ENCODE results near the gene NRIP1.

Gene NRIP1

DNA sequence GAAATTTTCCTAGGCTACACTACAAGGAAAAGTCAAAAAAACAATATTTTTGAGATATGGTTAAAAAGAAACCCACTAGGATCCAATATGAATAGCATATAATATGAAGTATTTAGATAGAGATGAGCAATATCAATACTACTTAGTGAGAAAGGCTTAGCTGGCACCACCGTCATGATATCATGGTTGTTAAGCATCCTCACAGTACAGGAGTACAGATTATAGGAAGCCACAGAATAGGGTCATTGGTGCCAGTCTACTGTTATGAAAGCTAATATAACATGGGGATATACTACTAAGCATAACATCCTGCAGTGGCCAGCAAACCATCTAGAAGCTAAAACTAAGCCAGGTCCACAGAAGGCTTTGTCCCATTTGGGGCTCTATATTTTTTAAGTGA, 28.4 kb upstream of the NRIP1 start:
- Histone ChIP-seq H3K9ac (ENCODE audit: low read depth, low read length) (no peak overlapping the region), H3K27me3 (ENCODE audit: control insufficient read depth, insufficient read depth, low read length) (no peaks in the 10 kb centered on the region), H3K4me3 (ENCODE audit: low read depth, low read length) (no peak overlapping the region), H3K4me1 (ENCODE audit: control insufficient read depth, insufficient read depth, low read length) (no peaks in the 10 kb centered on the region), H3K9me3 (ENCODE audit: control insufficient read depth, insufficient read depth, low read length) (no peaks in the 10 kb centered on the region), H3K36me3 (ENCODE audit: control insufficient read depth, insufficient read depth, low read length) (no peaks in the 10 kb centered on the region), H3K27ac (ENCODE audit: low read depth, low read length) (no peak overlapping the region)

GRCh38 chr21:15092745-15093144, 27.9 kb upstream of the NRIP1 start:
- H3K27ac ChIP-seq (ENCODE audit: low read depth, low read length) = no peak overlapping the region
- no peak overlapping the region for H3K4me3 ChIP-seq (ENCODE audit: low read depth, low read length)
- no peak overlapping the region for H3K9ac ChIP-seq (ENCODE audit: low read depth, low read length)
- H3K36me3 ChIP-seq (ENCODE audit: control insufficient read depth, insufficient read depth, low read length) = no peaks in the 10 kb centered on the region
- no peaks in the 10 kb centered on the region for H3K9me3 ChIP-seq (ENCODE audit: control insufficient read depth, insufficient read depth, low read length)
- H3K27me3 ChIP-seq (ENCODE audit: control insufficient read depth, insufficient read depth, low read length) = no peaks in the 10 kb centered on the region
- H3K4me1 ChIP-seq (ENCODE audit: control insufficient read depth, insufficient read depth, low read length) = no peaks in the 10 kb centered on the region

DNA sequence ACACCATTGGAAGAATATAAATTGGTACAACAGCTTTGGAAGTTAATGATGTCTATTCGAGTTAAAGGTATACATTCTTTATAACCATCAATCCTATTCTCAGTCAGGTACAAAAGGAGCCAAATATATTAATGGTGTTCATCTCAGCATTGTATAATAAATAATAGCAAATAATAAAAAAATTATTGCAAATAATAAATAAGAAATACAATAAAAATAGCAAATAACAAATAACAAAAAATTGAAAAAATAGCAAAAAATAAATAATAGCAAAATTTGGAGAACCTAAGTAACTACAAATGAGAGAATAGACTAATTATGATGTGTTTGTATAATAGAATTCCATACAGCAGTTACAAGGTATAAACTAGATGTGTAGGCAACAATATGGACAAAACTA, 25.6 kb upstream of the NRIP1 start:
- no peak overlapping the region for H3K9ac ChIP-seq (ENCODE audit: low read depth, low read length)
- no peaks in the 10 kb centered on the region for H3K36me3 ChIP-seq (ENCODE audit: control insufficient read depth, insufficient read depth, low read length)
- no peaks in the 10 kb centered on the region for H3K9me3 ChIP-seq (ENCODE audit: control insufficient read depth, insufficient read depth, low read length)
- H3K27ac ChIP-seq (ENCODE audit: low read depth, low read length) = no peak overlapping the region
- no peaks in the 10 kb centered on the region for H3K27me3 ChIP-seq (ENCODE audit: control insufficient read depth, insufficient read depth, low read length)
- H3K4me1 ChIP-seq (ENCODE audit: control insufficient read depth, insufficient read depth, low read length) = no peaks in the 10 kb centered on the region
- H3K4me3 ChIP-seq (ENCODE audit: low read depth, low read length) = no peak overlapping the region

- H3K27ac ChIP-seq (ENCODE audit: low read depth, low read length) = no peak overlapping the region
- no peaks in the 10 kb centered on the region for H3K9me3 ChIP-seq (ENCODE audit: control insufficient read depth, insufficient read depth, low read length)
- no peaks in the 10 kb centered on the region for H3K4me1 ChIP-seq (ENCODE audit: control insufficient read depth, insufficient read depth, low read length)
- H3K36me3 ChIP-seq (ENCODE audit: control insufficient read depth, insufficient read depth, low read length) = no peaks in the 10 kb centered on the region
- H3K9ac ChIP-seq (ENCODE audit: low read depth, low read length) = no peak overlapping the region
- H3K4me3 ChIP-seq (ENCODE audit: low read depth, low read length) = no peak overlapping the region
- no peaks in the 10 kb centered on the region for H3K27me3 ChIP-seq (ENCODE audit: control insufficient read depth, insufficient read depth, low read length)
These were observed 23.7 kb upstream of the NRIP1 start for GRCh38 chr21:15088488-15088887.

GRCh38 chr21:15084668-15085067, 19.9 kb upstream of the NRIP1 start:
- Histone ChIP-seq H3K4me1 (ENCODE audit: control insufficient read depth, insufficient read depth, low read length) (no peaks in the 10 kb centered on the region), H3K9me3 (ENCODE audit: control insufficient read depth, insufficient read depth, low read length) (no peaks in the 10 kb centered on the region), H3K27ac (ENCODE audit: low read depth, low read length) (no peak overlapping the region), H3K4me3 (ENCODE audit: low read depth, low read length) (no peak overlapping the region), H3K36me3 (ENCODE audit: control insufficient read depth, insufficient read depth, low read length) (no peaks in the 10 kb centered on the region), H3K9ac (ENCODE audit: low read depth, low read length) (no peak overlapping the region), H3K27me3 (ENCODE audit: control insufficient read depth, insufficient read depth, low read length) (no peaks in the 10 kb centered on the region)

- Histone ChIP-seq H3K36me3 (ENCODE audit: control insufficient read depth, insufficient read depth, low read length) (no peaks in the 10 kb centered on the region), H3K9me3 (ENCODE audit: control insufficient read depth, insufficient read depth, low read length) (no peaks in the 10 kb centered on the region), H3K27me3 (ENCODE audit: control insufficient read depth, insufficient read depth, low read length) (no peaks in the 10 kb centered on the region), H3K27ac (ENCODE audit: low read depth, low read length) (no peak overlapping the region), H3K4me1 (ENCODE audit: control insufficient read depth, insufficient read depth, low read length) (no peaks in the 10 kb centered on the region), H3K4me3 (ENCODE audit: low read depth, low read length) (no peak overlapping the region), H3K9ac (ENCODE audit: low read depth, low read length) (no peak overlapping the region)
These were observed 15.7 kb upstream of the NRIP1 start for GRCh38 chr21:15080526-15080925.

- Histone ChIP-seq H3K27me3 (ENCODE audit: control insufficient read depth, insufficient read depth, low read length) (no peaks in the 10 kb centered on the region), H3K27ac (ENCODE audit: low read depth, low read length) (no peak overlapping the region), H3K36me3 (ENCODE audit: control insufficient read depth, insufficient read depth, low read length) (no peaks in the 10 kb centered on the region), H3K4me3 (ENCODE audit: low read depth, low read length) (no peak overlapping the region), H3K4me1 (ENCODE audit: control insufficient read depth, insufficient read depth, low read length) (no peaks in the 10 kb centered on the region), H3K9me3 (ENCODE audit: control insufficient read depth, insufficient read depth, low read length) (no peaks in the 10 kb centered on the region), H3K9ac (ENCODE audit: low read depth, low read length) (no peak overlapping the region)
These were observed 14.5 kb upstream of the NRIP1 start for GRCh38 chr21:15079269-15079668.

GRCh38 chr21:15078180-15078579, 13.4 kb upstream of the NRIP1 start:
- Histone ChIP-seq H3K9me3 (ENCODE audit: control insufficient read depth, insufficient read depth, low read length) (no peaks in the 10 kb centered on the region), H3K27me3 (ENCODE audit: control insufficient read depth, insufficient read depth, low read length) (no peaks in the 10 kb centered on the region), H3K9ac (ENCODE audit: low read depth, low read length) (no peak overlapping the region), H3K4me3 (ENCODE audit: low read depth, low read length) (no peak overlapping the region), H3K36me3 (ENCODE audit: control insufficient read depth, insufficient read depth, low read length) (no peaks in the 10 kb centered on the region), H3K4me1 (ENCODE audit: control insufficient read depth, insufficient read depth, low read length) (no peaks in the 10 kb centered on the region), H3K27ac (ENCODE audit: low read depth, low read length) (no peak overlapping the region)

- no peak overlapping the region for H3K27ac ChIP-seq (ENCODE audit: low read depth, low read length)
- H3K27me3 ChIP-seq (ENCODE audit: control insufficient read depth, insufficient read depth, low read length) = no peaks in the 10 kb centered on the region
- no peaks in the 10 kb centered on the region for H3K36me3 ChIP-seq (ENCODE audit: control insufficient read depth, insufficient read depth, low read length)
These were observed 12.8 kb upstream of the NRIP1 start for GRCh38 chr21:15077529-15078145.

DNA sequence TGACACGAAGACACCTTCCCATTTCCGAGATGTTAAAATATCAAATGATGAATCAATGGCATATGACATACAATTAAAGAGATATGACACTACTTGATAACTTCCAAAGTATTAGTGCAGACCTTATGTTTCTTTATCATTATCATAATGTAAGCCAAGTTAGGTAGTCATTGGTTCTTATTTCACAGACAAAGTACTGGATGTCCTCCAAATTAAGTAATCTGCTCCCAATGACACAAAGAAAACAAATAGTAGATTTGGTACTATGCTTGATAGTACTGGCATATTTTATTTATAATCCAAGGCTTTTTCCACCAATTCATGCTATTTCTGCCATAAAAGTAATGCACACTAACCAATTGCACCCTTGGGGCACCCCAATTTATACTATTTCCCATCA, 11.9 kb upstream of the NRIP1 start:
- Histone ChIP-seq H3K36me3 (ENCODE audit: control insufficient read depth, insufficient read depth, low read length) (no peaks in the 10 kb centered on the region), H3K4me1 (ENCODE audit: control insufficient read depth, insufficient read depth, low read length) (no peaks in the 10 kb centered on the region), H3K4me3 (ENCODE audit: low read depth, low read length) (no peak overlapping the region), H3K27me3 (ENCODE audit: control insufficient read depth, insufficient read depth, low read length) (no peaks in the 10 kb centered on the region), H3K27ac (ENCODE audit: low read depth, low read length) (no peak overlapping the region), H3K9me3 (ENCODE audit: control insufficient read depth, insufficient read depth, low read length) (no peaks in the 10 kb centered on the region), H3K9ac (ENCODE audit: low read depth, low read length) (no peak overlapping the region)

More at GRCh38 chr21:15077529-15078145, 12.8 kb upstream of the NRIP1 start:
- Histone ChIP-seq H3K4me3 (ENCODE audit: low read depth, low read length) (no peak overlapping the region), H3K9me3 (ENCODE audit: control insufficient read depth, insufficient read depth, low read length) (no peaks in the 10 kb centered on the region), H3K4me1 (ENCODE audit: control insufficient read depth, insufficient read depth, low read length) (no peaks in the 10 kb centered on the region), H3K9ac (ENCODE audit: low read depth, low read length) (no peak overlapping the region)

DNA sequence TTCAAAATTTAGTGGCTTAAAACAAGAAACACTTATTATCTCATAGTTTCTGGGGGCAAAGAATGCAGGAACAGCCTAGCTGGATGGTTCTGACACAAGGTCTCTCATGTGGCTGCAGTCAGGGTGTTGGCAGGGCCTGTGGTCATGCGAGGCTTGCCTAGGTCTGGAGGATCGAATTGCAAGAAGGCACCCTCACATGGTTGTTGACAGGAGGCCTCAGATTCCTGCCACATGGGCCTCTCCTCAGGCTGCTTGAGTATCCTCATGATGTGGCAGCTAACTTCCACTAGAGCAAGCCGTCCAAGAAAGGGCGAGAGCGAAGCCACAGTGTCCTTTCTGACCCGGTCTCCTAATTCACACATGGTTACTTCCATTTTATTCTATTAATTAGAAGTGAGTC, 6.2 kb upstream of the NRIP1 start:
- H3K9me3 ChIP-seq (ENCODE audit: control insufficient read depth, insufficient read depth, low read length) = no peaks in the 10 kb centered on the region
- H3K9ac ChIP-seq (ENCODE audit: low read depth, low read length) = no peak overlapping the region
- peaks cover 20% of the 10 kb centered on the region for H3K27me3 ChIP-seq (ENCODE audit: control insufficient read depth, insufficient read depth, low read length)
- no peaks in the 10 kb centered on the region for H3K36me3 ChIP-seq (ENCODE audit: control insufficient read depth, insufficient read depth, low read length)
- H3K4me1 ChIP-seq (ENCODE audit: control insufficient read depth, insufficient read depth, low read length) = peaks cover 6% of the 10 kb centered on the region; the same call in 1 of the 2 replicates
- no peak overlapping the region for H3K4me3 ChIP-seq (ENCODE audit: low read depth, low read length)
- no peak overlapping the region for H3K27ac ChIP-seq (ENCODE audit: low read depth, low read length)
